CD4-positive, alpha-beta T cell treated with Interleukin-4 for 4 hours (primary cell): ENCODE data around the gene PSMD9.

Experiments used
- DNase-seq: peaks from one replicate; pipeline ENCODE4 v3.0.0-alpha.2; 2020

PSMD9 gene

GRCh38 chr12:121957861-121958515 is 69.4 kb downstream of the PSMD9 start:
- DNase-seq, result no peak

GRCh38 chr12:121958541-121959240 is 70.1 kb downstream of the PSMD9 start:
- no peak for DNase-seq

GRCh38 chr12:121960541-121960940 is 72.0 kb downstream of the PSMD9 start:
- no peak for DNase-seq

- no peak for DNase-seq
Observed at GRCh38 chr12:121961195-121961879, 72.7 kb downstream of the PSMD9 start.

DNA sequence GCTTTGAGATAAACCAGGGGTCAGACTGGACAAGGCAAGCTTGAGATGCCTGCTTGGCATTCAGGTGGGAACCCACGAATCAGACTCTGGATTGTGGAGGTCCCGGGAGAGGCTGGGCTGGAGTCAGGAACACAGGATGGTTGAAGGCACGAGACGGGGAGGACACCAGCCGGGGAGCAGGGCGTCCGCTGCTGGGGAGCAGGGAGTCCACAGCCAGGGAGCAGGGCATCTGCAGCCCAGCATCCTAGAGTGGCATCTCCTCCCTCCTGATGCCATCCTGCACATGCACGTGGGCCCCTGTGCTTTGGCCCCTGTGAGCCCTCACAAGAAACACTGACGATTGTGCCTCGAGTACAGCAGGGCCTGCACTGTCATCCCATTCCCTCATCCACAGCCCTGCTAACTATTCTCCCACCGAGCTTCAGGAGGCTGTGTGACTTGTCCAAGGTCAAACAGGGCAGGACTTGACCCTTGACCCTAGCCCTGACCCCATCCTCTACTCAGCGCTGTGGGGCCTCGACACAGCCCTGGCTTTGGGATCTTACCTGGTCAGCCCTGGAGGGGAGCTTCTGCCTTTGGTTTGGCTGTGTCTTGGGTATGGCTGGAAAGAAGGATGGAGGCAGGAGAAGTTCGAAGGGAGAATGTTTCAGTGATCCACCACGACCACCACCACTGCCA is 74.9 kb downstream of the PSMD9 start:
- DNase-seq, result no peak

DNA sequence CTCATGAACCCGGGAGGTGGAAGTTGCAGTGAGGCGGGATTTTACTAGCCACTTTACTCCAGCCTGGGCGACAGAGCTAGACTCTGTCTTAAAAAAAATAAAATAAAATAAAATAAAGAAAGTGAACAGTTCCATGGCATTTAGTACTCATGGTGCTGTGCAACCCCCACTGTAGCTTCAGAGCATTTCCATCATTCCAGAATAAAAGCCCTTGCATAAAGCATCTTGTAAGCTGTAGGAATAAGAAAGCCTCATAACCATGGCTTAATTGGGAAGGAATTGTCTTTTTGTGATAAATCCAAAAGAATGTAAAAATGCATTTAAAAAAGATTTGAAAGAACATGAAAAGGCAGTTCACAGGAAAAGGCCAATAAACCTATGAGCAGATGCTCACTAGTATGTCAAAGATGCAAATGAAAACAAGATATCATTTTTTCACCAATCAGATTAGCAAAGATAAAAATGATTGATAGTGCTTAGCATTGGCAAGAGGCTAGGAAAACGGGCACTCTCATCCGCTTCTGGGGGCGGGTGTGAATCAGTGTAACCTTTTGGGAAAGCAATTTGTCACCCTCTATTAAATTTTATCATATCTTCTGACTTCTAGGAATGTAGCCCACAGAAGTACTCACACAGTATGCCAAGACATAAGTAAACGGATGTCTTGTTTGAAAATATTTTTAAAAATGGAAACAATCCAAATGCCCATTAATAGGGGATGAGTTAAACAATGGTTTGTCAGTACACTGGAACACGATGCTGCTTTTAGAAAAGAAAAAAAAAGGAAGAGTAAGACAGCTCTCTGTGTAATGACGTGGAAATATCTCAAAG is 76.4 kb downstream of the PSMD9 start:
- DNase-seq, result no peak

- no peak for DNase-seq
Observed at GRCh38 chr12:121966959-121967358, 78.4 kb downstream of the PSMD9 start.
